Activated CD4-positive, alpha-beta memory T cell treated with anti-CD3 and anti-CD28 coated beads for 36 hours (primary cell): ENCODE results near the gene TRIM73. TPM values are rescaled to one million over a fixed set of nuclear protein-coding genes. Genes with fewer than 3 reads are reported as not detected.
"Not testable (repeated sequence)": the region's sequence is repeated elsewhere in the genome, so short reads cannot be mapped to it uniquely, and the experiment has no call there.

ENCODE experiments used
- CTCF ChIA-PET: fragments of 350-600 bp; sonication (Branson Sonifier 250); formaldehyde crosslinking; loops from one replicate; lab custom pipeline; 2021; ENCODE audit warnings: antibody characterized with exemption, inconsistent platforms; lab: Charles Lee
- POLR2A ChIA-PET: fragments of 350-600 bp; sonication (Branson Sonifier 250); formaldehyde crosslinking; loops from one replicate; lab custom pipeline; 2021; ENCODE audit warnings: antibody characterized with exemption; lab: Charles Lee
- DNase-seq: peaks from one replicate; pipeline ENCODE4 v3.0.0-alpha.2; 2020
- H3K27ac Mint-ChIP-seq: one replicate; pipeline ENCODE4 v1.8.0; 2021; ENCODE audit warnings: mixed read lengths
- H3K27me3 Mint-ChIP-seq: one replicate; pipeline ENCODE4 v1.8.0; 2021; ENCODE audit warnings: mixed read lengths
- H3K36me3 Mint-ChIP-seq: one replicate; pipeline ENCODE4 v1.8.0; 2021; ENCODE audit warnings: mixed read lengths
- H3K4me1 Mint-ChIP-seq: one replicate; pipeline ENCODE4 v1.8.0; 2021; ENCODE audit warnings: low read depth, mixed read lengths
- H3K4me3 Mint-ChIP-seq: one replicate; pipeline ENCODE4 v1.8.0; 2021; ENCODE audit warnings: mild to moderate bottlenecking, mixed read lengths
- H3K9me3 Mint-ChIP-seq: one replicate; pipeline ENCODE4 v1.8.0; 2021; ENCODE audit warnings: mixed read lengths
- intact Hi-C: fragments of 100-400 bp; cut with micrococcal nuclease; formaldehyde crosslinking; loops from one replicate; pipeline ENCODE4 v1.15.1; 2023
- total RNA-seq, 2 experiments: library from RNA; stranded (reverse); gene quantifications; one replicate each; pipeline ENCODE4 v1.2.3, GENCODE V29; 2021

The TRIM73 gene
- total RNA-seq = 1 to 10 TPM; 3.5 to 3.6 TPM

GRCh38 chr7:75395329-75395728 is at the start of gene TRIM73:
Gene TRIM73, plus strand, starts transcription at chr7:75395629. Its CDS starts 3,305 bp downstream, at chr7:75398934.
- H3K4me3 Mint-ChIP-seq, POLR2A ChIA-PET, H3K9me3 Mint-ChIP-seq, H3K36me3 Mint-ChIP-seq, DNase-seq, intact Hi-C loops, H3K27ac Mint-ChIP-seq, CTCF ChIA-PET, H3K27me3 Mint-ChIP-seq, H3K4me1 Mint-ChIP-seq: not testable (repeated sequence)

GRCh38 chr7:75358671-75359541 is 36.5 kb upstream of the TRIM73 start:
- H3K27ac Mint-ChIP-seq = peak overlapping the region; percentile 45
- CTCF ChIA-PET, POLR2A ChIA-PET, H3K36me3 Mint-ChIP-seq, H3K27me3 Mint-ChIP-seq, H3K4me1 Mint-ChIP-seq, intact Hi-C loops, H3K4me3 Mint-ChIP-seq, H3K9me3 Mint-ChIP-seq: not testable (repeated sequence)
- DNase-seq = peak; percentile 50

- POLR2A ChIA-PET, H3K27me3 Mint-ChIP-seq, CTCF ChIA-PET, DNase-seq, H3K36me3 Mint-ChIP-seq, H3K4me3 Mint-ChIP-seq, H3K4me1 Mint-ChIP-seq, intact Hi-C loops, H3K9me3 Mint-ChIP-seq, H3K27ac Mint-ChIP-seq: not testable (repeated sequence)
These were observed 35.9 kb upstream of the TRIM73 start for GRCh38 chr7:75359542-75359848.

- POLR2A ChIA-PET, H3K36me3 Mint-ChIP-seq, H3K4me1 Mint-ChIP-seq, H3K27ac Mint-ChIP-seq, intact Hi-C loops, H3K27me3 Mint-ChIP-seq, CTCF ChIA-PET, H3K4me3 Mint-ChIP-seq, H3K9me3 Mint-ChIP-seq, DNase-seq: not testable (repeated sequence)
These were observed 31.4 kb upstream of the TRIM73 start for GRCh38 chr7:75364079-75364478.

- CTCF ChIA-PET, H3K27ac Mint-ChIP-seq, H3K4me1 Mint-ChIP-seq, H3K36me3 Mint-ChIP-seq, H3K27me3 Mint-ChIP-seq, intact Hi-C loops, H3K4me3 Mint-ChIP-seq, DNase-seq, H3K9me3 Mint-ChIP-seq, POLR2A ChIA-PET: not testable (repeated sequence)
These were observed 28.8 kb upstream of the TRIM73 start for GRCh38 chr7:75366643-75367042.

GRCh38 chr7:75367313-75367712 is 28.1 kb upstream of the TRIM73 start:
- intact Hi-C loops, H3K27ac Mint-ChIP-seq: not testable (repeated sequence)

GRCh38 chr7:75374144-75374518 is 21.3 kb upstream of the TRIM73 start:
- H3K36me3 Mint-ChIP-seq, POLR2A ChIA-PET, H3K27me3 Mint-ChIP-seq, intact Hi-C loops, H3K27ac Mint-ChIP-seq, CTCF ChIA-PET, H3K9me3 Mint-ChIP-seq, H3K4me3 Mint-ChIP-seq, H3K4me1 Mint-ChIP-seq, DNase-seq: not testable (repeated sequence)

More at GRCh38 chr7:75367313-75367712, 28.1 kb upstream of the TRIM73 start:
- H3K4me3 Mint-ChIP-seq, H3K4me1 Mint-ChIP-seq, CTCF ChIA-PET, POLR2A ChIA-PET, DNase-seq, H3K27me3 Mint-ChIP-seq, H3K36me3 Mint-ChIP-seq, H3K9me3 Mint-ChIP-seq: not testable (repeated sequence)

- H3K36me3 Mint-ChIP-seq, H3K27ac Mint-ChIP-seq, H3K4me1 Mint-ChIP-seq, intact Hi-C loops, DNase-seq, H3K4me3 Mint-ChIP-seq, H3K27me3 Mint-ChIP-seq, H3K9me3 Mint-ChIP-seq, CTCF ChIA-PET, POLR2A ChIA-PET: not testable (repeated sequence)
These were observed 20.7 kb upstream of the TRIM73 start for GRCh38 chr7:75374519-75375317.

GRCh38 chr7:75393194-75393593 is 2.2 kb upstream of the TRIM73 start:
- intact Hi-C loops, H3K4me1 Mint-ChIP-seq, H3K27me3 Mint-ChIP-seq, H3K9me3 Mint-ChIP-seq, H3K36me3 Mint-ChIP-seq, POLR2A ChIA-PET, H3K27ac Mint-ChIP-seq, DNase-seq, H3K4me3 Mint-ChIP-seq, CTCF ChIA-PET: not testable (repeated sequence)

GRCh38 chr7:75397865-75398264 is 2.4 kb downstream of the TRIM73 start:
- DNase-seq = not testable (repeated sequence)

GRCh38 chr7:75398771-75399700 is 3.6 kb downstream of the TRIM73 start:
- POLR2A ChIA-PET, H3K4me1 Mint-ChIP-seq, H3K27ac Mint-ChIP-seq, H3K9me3 Mint-ChIP-seq, H3K4me3 Mint-ChIP-seq, intact Hi-C loops, H3K36me3 Mint-ChIP-seq, CTCF ChIA-PET, DNase-seq, H3K27me3 Mint-ChIP-seq: not testable (repeated sequence)

More at GRCh38 chr7:75397865-75398264, 2.4 kb downstream of the TRIM73 start:
- H3K4me1 Mint-ChIP-seq, H3K27me3 Mint-ChIP-seq, H3K27ac Mint-ChIP-seq, H3K36me3 Mint-ChIP-seq, H3K4me3 Mint-ChIP-seq, intact Hi-C loops, POLR2A ChIA-PET, CTCF ChIA-PET, H3K9me3 Mint-ChIP-seq: not testable (repeated sequence)

GRCh38 chr7:75400575-75400974 is 5.1 kb downstream of the TRIM73 start:
- H3K27ac Mint-ChIP-seq, intact Hi-C loops, H3K27me3 Mint-ChIP-seq, H3K36me3 Mint-ChIP-seq, H3K4me1 Mint-ChIP-seq, DNase-seq, CTCF ChIA-PET, H3K9me3 Mint-ChIP-seq, POLR2A ChIA-PET, H3K4me3 Mint-ChIP-seq: not testable (repeated sequence)
